NOMO-1 (cell line): ENCODE measurements around the gene ATG101.

Experiments used
- DNase-seq, 2 experiments: peaks; one replicate each; lab custom pipeline; 2025; ENCODE audit not compliant: unreplicated experiment in 2 of 2; lab: John Stamatoyannopoulos, UW

The ATG101 gene, protein sequence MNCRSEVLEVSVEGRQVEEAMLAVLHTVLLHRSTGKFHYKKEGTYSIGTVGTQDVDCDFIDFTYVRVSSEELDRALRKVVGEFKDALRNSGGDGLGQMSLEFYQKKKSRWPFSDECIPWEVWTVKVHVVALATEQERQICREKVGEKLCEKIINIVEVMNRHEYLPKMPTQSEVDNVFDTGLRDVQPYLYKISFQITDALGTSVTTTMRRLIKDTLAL

DNA sequence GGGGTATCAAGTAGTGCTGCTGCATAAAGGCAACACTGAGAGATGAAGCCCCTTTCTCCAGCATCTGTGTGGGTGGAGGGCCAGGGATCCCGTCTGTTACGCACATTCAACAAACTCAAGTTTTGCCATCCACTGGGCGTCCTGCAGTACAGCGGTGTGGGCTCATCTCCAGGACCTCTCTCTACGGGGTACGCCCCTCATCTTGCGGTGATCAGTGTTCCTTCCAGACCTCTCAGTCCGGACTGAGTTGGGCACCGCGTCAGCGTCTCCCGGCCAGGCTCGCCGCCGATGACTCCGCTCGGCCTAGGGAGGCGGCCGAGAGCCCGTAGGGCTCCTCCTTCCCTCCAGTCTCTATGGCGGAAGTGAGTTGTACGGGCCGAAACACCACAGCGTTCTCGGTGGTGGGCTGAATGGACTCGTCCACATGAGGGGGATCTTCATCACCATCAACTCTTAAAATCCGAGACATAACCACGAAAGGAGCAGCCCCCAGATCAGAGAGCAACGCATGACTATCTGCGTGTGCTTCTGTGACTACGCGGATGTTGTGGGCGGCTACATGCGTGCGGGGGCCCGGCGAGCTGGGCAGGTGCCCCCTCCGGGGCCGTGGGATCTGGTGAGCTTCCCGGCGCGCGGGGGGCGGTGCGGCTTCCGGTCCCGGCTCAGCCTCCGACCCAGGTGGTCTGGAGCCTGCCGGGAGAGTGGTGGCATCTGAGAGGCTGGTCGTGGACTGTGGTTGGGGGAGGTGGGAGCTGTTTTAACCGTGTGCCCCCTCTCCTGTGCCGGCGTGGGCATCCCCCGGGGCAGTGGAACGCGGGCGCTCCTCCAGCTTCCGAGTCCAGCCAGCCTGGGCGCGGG is at the start of gene ATG101:
Gene ATG101, plus strand, starts transcription at position 652 of the 858 bp plus-strand sequence. CDS start 3,673 bp downstream, outside the sequence.
- DNase-seq, result peak; percentile 89 to 94

DNA sequence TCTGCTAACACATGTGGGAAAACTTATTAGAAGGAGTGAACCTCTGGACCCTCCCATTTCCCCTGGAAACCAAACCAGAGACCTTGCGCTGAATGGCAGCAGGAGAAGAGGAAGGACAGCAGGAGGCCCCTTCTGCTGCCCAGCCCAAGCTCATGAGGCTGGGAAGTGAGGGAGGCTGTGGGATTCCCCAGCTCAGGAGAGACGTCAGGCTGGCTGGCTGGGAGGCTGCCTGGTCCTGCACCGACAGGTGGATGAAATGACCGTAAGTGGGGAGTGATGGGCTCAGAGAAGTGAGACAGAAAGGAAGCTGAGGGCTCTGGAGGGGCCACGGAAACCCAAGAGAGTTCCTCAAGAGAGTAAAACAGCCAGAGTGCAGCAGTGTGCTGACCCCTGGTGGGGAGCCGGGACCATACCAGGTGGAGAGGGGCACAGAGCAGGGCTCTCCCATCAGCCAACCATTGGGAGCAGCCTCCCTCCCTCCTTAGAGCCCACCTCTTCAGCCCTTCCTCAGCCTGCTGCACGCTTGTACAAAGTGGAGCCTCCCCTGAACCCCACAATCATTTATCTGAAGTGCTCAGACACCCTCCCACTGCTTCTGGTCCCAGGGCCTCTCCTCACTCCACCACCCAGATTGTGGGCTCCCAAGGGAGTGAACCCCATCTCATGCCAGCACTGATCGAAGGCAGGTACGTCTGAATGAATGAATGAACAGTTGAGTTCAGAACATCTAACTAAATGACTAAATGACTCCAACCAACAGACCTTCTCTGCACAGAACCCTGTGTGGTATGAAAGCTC is 49.0 kb upstream of the ATG101 start:
- peak; percentile 68 to 74 for DNase-seq

DNA sequence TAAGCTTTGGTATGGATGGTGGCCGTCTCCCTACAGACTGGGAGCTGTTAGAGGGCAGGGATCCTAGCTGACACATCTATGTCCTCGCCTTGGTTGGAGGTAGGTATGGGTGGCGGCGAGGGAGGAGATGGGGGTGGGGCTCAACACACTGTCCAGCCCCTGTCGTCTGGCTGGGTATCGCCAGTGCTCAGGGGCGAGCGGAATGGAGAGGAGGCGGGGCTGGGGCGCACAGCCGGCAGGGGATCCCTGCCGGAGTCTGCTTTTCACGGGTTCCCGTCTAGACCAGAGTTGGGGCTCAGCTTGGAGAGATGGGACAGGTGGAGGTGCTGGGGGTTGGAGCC is 47.0 kb upstream of the ATG101 start:
- DNase-seq, result peak in 1 of 2 experiments; percentile 50

DNA sequence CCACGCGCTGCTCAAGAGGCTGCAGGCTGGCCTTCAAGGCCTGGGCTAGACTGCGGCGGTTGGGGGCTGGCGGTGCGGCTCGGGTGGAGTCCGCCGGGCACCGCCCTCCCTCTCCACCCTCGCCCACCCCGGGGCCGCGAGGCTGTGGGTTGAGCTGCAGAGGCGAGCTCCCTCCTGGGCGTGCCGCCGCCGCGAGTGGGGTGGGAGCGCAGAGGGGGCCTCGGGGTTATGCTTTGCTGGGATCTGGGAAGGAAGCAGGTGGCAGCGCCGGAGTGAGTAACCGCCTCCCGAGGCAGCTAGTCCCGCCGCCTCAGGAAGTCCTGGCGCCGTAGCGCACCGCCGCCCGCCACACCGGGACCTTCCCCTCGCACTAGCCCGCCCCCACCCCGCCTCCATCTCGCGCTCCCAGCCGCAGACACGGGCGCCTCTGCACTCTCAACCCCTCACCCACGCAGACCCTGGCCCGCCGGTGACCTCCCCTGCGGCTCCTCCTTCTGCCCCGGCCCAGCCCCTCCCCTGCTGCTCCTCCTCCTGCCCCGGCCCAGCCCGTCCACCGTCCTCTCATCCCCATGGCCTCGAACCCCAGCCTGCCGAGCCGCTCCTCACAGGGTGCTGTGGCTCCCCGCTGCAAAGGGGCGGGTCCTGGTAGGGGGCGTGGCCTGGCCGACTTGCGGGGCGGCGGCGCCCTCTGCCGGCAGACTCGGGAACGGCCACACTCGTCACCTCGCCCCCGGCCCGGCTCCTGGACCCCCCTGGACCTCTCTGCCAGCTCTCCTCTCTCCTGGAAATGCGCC is 46.4 kb upstream of the ATG101 start:
- peak; percentile 63 to 78 for DNase-seq

DNA sequence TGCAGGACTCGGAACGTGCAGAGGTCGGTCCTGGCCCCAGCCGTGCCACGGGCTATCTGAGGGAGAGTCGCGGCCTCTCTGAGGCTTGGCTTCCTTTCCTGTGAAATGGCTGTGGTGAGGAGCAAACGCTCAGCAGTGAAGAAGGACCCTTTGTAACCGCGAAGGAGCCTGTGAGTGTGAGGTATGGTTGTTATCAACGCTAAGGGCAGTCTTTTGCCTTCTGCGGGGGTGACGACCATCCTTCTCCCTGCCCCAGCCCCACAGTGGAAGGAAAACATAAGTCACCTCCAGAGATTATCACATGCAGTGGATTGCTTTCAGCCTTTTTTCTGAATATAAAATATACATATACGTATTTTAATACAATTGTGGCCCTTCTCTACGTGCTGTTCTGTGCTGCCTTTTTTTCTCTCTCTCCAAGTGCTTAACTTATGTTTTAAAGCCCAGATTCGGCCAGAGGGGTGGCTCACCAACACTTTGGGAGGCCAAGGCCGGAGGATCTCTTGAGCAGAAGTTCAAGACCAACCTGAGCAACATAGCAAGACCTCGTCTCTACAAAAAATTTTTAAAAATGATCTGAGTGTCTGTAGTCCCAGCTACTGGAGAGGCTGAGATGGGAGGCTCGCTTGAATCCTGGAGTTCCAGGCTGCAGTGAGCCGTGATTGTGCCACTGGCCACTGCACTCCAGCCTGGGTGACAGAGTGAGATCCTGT is 45.6 kb upstream of the ATG101 start:
- peak in 1 of 2 experiments; percentile 32 for DNase-seq

DNA sequence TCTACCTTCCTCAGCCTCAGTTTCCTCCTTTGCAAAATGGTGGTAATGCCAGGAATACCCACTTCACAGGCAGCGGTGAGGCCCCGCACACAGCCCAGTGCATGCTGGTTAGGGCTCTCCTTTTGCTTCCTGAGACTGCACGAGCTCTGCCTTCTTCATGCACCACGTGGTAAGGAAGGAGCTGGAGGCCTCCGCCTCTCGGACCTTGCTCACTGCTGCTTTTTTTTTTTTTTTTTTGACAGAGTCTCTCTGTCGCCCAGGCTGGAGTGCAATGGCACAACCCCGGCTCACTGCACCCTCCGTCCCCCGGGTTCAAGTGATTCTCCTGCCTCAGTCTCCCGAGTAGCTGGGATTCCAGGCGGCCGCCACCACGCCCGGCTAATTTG is 44.9 kb upstream of the ATG101 start:
- DNase-seq, result peak; percentile 80 to 90

DNA sequence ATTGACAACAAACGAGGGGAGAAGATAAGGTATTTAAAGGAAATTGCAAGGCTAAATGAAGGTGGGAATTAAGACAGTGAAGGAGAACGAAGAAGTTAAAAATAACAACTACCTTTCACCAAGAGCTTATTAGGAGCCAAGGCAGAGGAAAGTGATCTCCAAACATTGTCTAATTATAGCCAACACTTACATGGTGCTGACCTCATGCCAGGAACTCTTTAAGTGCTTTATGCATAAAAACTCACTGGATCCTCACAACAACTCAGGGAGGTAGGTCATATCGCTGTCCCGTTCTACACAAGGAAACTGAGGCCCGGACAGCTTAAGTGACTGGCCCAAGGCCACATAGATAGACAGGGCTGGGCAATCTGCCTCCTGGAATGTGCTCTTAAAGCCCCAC is 43.5 kb upstream of the ATG101 start:
- DNase-seq, result no peak

DNA sequence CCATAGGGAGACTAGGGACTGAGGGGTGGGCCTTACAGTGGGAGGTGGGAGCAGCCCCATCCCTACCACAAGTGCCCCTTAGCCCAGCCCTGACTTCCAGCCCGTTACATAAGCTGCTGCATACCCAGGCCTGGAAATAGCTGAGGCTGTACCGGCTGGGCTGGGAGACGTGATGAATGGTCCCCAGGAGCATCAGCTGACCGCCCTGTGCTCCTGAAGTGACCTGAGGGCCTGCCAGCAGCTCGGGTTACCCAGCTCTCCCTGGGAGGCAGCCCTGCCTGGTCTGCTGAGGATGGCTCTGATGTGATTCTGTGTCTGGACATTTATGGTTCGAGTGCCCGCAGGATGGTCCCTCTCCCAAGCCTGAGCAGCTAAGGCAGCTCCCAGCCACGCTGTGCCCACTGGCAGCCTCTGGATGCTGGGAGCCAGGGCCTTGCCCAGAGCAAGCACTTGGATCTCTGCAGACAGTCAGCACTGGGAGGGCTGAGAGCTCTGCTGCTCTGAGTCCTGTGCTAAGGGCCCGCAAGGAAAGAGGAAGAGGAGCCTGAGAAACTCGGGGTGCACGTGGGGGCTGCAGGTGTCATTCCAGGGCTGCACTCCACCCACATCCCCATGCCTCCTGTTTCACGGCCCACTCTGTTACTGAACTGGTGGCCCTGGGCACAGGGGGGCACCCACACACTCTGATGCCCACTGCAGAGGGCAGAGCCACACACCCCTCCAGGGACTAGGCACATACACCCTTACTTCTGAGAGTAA is 42.5 kb upstream of the ATG101 start:
- no peak for DNase-seq

DNA sequence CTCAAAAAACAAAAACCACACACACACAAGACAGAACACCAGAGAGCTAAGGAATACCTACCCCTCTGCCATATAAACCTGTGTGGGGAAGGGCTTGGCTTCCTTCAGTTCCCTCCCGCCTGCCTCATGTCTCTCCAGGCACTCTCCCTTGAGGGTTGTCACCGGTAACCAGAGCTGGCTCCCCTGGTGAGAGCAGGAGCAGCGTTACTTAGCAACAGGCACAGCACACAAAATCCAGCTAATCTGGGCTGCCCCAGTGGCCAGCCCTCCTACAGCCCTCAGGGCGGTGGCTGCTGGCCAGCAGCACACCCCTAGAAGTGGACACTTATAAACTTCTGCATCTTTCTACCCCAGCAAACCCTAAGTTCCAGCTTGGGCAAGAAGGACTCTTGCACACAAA is 40.1 kb upstream of the ATG101 start:
- DNase-seq, result no peak

DNA sequence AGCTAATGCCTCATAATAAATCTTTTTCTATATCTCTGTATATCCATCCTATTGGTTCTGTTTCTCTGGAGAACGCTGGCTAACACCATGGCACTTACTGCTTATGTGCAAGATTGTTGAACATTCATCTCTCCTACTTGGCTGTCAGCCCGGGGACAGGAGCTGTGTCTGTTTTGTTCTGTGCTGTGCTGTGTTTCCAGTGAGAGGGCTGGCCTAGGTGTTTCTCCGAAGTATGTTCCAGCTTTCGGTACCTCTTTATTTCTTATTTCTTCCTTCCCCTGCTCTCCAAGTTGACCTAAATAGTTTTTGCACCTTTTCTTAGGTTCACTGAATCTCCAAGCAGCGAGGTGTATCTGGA is 37.4 kb upstream of the ATG101 start:
- peak in 1 of 2 experiments; percentile 33 for DNase-seq

DNA sequence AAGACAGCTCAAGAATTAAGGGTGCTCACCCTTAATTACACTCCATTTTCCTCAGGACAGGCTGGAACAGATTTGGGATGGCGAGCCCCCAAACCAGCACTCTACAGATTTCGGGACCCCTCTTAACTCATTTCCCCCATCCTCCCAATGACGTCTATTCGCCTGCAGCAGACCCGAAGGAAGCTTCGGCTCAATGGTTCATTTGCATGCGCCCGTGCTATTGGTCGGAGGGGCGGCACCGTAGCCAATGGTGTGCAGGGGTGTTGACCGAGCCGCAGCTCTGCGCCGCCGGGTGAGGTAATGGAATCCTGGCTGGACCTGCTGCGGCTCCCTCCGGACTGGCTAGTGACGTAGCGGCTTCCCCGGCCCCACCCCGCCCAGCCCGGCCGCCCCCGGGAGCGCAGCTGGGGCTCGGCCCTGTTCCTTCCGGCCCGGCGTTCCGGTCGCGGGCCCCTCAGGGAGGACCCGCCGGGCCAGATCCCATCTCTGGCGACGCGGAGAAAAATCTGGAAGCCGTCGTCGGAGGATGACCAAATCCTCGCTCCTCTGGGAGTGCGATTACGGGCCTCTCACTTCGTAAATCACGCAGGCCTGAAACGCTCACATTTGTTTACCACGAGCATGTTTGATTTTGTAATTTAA is 36.9 kb upstream of the ATG101 start:
- peak; percentile 94 to 96 for DNase-seq

DNA sequence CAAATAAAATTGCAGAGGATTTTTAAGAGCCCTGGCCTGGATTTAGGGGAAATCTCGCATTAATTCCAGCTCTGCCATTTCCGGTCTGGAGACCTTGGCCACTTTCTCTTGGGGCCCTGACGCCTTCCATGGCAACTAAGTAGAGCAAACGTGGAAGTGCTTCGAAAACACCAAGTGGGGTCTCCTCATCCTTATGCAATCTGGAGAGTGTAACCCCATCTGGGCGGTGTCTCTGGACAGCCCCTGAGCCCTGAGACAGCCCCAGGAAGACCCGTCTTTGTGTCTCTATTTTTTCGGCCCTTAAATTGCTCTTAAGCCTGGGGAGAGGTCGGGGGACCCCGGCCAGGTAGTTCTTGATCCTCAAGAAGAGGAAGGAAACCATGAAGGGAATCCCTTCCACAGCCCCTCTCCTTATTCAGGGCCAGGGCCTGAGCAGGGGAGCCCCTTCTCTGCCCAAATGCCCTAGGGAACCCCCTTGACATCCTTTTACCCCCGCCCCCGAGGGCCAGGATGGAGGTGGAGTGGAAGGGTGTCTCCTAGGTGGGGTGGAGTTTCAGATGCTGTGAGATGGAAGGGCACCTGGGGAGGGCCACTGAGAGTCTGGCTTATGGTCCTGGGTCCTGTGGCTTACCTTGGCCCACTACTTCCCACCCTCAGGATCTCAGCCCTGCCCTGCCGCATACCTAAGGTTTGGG is 36.2 kb upstream of the ATG101 start:
- DNase-seq, result no peak

DNA sequence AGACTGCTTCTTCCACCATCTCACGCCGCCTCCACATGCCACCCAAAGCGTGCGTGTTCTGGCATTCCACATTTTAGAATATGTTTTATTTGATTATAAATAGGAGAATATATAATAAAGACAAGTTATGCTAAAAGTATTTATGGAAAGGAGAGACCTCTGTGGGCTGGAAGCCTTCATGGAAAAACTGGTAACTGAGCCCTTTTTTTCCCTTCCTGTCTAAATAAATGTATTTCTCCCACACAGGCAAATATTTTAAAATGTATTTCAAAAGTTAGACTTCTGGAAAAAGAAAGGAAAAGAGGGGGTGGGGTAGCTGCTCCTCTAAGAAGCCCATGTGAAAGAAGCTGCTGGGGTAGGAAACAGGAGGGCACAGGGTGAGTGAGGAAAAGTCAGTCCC is 34.6 kb upstream of the ATG101 start:
- DNase-seq, result no peak

DNA sequence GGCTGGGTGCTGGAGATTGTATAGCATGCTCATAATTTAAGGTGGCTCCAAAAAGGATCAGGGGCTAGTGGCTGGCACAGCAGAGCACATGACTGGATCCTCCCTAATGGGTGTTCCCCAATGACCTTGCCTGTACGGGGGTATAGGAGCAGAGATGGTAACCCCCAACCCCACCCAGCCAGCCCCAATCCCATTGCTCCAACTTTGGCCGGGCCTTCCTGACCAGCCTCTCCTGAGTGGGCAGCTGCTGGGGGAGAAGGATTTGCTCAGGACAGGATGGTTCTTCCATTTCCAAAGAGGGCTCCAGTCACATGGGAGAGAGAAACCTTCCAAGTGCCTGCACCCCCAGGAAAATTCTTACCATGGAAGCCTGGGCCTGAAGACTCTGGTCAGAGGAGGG is 33.9 kb upstream of the ATG101 start:
- DNase-seq, result no peak

DNA sequence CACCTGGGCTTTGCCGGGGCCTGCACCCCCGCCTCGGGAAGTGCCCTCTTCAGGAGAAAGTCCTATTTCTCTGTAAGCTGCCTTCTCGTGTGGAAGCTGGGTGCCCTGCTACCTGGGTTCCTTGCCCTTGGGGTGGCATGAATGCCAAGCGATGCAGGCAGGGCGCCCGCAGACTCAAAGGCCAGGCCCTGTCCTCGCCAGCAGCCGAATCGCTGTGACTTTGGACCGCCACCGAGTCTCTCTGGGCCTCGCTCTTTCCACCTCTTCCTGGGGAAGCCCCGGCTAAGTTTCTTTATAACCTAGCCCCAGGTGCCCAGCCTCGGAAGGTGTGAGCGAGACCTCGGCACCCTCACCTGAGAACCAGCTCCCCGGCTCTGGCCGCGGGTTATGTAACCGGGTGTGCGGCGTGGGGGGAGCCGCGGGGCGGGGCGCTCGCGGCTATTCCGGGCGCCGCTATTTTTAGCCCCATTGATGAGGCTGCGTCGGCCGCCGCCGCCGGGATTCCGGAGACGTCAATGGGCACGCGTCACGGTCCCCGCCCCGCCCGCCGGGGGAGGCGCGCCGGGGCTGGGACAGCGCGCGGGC is 33.1 kb upstream of the ATG101 start:
- peak; percentile 46 to 54 for DNase-seq

DNA sequence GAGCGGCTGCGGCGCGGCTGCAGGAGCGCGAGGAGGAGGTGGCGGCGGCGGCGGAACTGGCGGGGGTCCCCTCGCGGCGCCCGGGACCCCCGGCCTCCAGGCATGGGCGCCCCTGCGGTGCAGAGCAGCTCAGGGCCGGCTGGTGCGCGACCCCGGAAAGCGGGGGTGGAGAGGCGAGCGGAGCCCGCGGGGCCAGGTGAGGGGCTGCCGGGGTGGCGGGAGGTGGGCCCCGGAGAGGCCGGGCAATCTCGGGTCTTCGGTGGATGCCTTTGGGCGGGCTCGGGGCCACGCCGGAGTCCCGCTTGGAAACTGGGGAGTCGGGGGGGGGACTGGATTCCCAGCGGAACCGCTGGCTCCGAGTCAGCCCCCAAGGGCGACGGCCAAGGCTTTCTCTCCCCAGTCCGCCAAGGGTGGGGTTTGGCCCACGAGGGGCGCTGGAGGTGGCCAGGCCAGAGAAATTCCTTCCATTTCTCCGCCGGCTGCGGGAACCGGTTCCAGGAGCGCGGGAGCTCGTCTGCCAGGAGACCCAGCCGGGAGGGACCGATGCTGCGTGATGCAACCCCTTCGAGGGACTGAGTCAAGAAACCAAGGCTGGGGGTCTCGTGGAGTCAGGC is 32.4 kb upstream of the ATG101 start:
- DNase-seq, result no peak

DNA sequence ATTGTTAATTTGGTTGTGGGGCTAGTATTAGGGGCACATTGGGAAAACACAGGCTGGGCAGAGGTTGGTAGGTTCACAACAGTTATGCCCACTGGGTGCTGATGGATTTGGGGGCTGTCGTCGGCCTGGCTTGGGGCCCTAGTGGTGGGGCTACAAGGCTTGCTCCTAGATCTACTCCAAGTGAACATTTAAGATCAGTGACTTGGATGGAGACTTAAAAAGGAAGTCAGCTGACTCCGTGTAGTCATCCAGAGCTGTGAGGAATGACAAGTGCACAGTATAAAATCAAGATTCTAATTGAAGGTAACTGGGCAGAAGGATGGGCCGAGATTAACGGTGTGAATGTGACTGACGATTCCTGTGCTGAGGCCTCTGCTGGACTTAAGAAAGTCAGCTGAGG is 31.3 kb upstream of the ATG101 start:
- no peak for DNase-seq

DNA sequence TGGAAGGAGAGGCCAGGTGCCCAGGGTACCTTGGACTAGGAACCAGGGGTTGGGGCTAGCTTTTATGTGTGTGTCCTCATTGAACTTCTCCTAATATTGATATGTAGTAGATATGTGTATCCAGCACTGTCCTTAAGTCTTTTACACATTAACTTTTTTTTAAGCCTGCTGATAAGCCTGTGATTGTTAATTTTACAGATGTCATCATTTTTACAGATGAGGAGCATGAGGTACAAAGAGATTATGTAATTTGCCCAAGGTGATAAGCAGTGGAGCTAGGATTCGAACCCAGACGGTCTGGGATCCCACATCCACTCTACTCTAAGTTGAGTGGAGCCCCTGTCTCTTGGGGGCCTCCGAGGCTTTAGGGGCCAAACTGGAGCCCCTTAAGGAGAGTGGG is 28.7 kb upstream of the ATG101 start:
- no peak for DNase-seq
